NCI-H2081 (cell line): Measurements from ENCODE around the gene SCN8A.

ENCODE experiments used
- DNase-seq, 2 experiments: peaks; one replicate each; lab custom pipeline; 2025; lab: John Stamatoyannopoulos, UW

SCN8A gene

DNA sequence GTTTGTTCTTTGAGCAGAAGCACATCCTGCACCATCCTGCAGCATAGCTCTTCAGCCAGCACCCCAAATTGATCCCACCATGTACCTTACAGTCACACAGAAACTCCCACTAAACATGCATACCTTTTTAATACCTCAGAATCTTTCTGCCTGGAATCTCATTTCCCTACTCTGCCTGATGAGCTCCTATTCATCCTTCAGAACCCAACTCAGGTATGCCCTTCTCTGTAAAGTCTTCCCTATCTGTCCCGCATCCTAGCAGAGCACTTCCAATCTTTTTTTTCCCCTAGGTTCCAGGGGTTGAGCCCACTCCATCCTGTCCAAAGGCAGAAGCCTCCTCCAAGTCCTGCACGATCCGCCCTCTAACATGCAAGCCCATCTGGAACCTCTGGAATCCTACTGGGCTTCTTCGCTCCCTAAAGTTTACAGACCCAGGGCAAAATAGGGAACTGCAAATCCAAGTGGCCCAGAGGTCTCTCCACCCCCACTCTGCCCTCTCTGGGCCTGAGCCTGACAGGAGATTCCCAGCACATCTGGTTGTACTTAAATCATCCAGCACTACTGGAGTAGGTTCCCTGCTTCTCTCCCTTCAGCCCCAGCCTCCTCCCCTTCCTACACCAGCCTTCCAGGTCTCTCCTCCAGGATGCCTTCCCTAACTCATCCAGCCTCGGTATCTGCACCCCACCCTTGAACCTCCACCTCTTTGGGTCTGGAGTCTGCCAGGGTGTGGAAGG, 261.5 kb downstream of the SCN8A start:
- no peak for DNase-seq

DNA sequence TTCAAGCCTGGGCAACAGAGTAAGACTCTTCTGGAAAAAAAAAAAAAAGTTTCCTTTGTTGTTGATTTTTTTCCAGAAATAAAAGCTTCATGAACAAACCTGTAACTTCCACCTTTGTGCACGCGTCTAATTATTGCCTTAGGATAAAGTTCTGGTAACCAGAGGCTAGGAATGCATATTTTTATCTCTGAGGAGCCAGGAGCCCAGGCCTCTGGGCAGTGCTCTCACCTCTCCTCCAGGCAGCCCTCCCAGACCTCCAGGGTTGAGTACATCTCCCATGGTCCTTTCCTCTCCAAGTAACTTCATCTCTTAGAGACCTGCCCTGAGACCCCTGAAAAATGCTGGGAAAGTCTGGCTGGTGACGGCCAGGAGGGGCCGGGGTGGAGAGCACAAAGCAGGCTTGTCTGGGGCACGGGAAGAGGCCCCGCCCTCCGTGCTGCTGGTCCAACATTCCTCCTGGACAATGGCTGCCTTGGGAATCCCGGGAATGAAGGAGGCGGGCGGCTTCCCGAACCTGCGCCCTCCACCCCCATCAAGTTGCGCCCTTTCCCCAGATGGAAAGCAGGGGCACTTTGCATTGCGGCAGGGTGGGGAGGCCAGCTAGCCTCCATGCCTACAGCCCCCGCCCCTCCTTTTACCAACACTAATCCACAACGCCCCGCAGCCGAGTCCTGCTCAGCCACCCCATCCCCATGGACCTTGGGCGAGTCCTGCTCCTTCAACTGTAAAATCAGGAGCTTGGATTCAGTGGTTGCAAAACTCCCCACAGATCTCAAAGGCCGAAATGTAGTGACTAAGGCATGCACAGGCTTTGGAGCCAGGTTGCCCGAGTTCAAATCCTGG, 264.8 kb downstream of the SCN8A start:
- no peak for DNase-seq

DNA sequence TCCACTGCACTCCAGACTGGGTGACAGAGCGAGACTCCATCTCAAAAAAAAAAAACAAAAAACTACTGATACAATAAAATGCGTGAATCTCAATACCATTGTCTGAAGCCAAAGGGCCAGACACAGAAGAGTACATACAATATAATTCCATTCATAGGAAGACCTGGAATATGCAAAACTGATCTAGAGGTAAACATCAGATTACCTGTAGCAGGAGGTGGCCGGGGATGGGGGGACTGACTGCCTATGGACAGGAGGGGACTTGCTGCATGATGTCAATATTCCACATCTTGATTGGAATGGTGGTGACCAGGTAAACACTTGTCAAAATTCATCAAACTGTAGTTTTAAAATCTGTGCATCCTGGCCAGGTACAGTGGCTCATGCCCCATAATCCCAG, 270.0 kb downstream of the SCN8A start:
- no peak for DNase-seq
